Immature natural killer cell (primary cell): ENCODE results near the gene IGF2. TPM values are rescaled to one million over a fixed set of nuclear protein-coding genes. Genes with fewer than 3 reads are reported as not detected.

Experiments used
- DNase-seq, 3 donors: peaks; one replicate each; pipeline ENCODE4 v3.0.0; 2022; ENCODE audit warnings: mixed read lengths in 1 of 3
- H3K27ac Mint-ChIP-seq, 6 donors: one replicate each; pipeline ENCODE4 v1.8.0; 2020; ENCODE audit warnings: mixed read lengths in 6 of 6, mild to moderate bottlenecking in 5 of 6, inconsistent platforms in 4 of 6, moderate library complexity in 3 of 6
- H3K27me3 Mint-ChIP-seq, 3 donors: one replicate each; pipeline ENCODE4 v1.8.0; 2020 to 2021; ENCODE audit warnings: low read depth in 3 of 3, mild to moderate bottlenecking in 3 of 3, mixed read lengths in 3 of 3, moderate library complexity in 3 of 3, inconsistent platforms in 1 of 3
- H3K36me3 Mint-ChIP-seq, 3 donors: one replicate each; pipeline ENCODE4 v1.8.0; 2020; ENCODE audit warnings: mixed read lengths in 3 of 3, inconsistent platforms in 2 of 3, mild to moderate bottlenecking in 2 of 3
- H3K4me1 Mint-ChIP-seq, 2 donors: one replicate each; pipeline ENCODE4 v1.8.0; 2020; ENCODE audit warnings: inconsistent platforms in 2 of 2, mild to moderate bottlenecking in 2 of 2, mixed read lengths in 2 of 2, moderate library complexity in 1 of 2
- H3K4me3 Mint-ChIP-seq, 5 donors: one replicate each; pipeline ENCODE4 v1.8.0; 2020; ENCODE audit warnings: mild to moderate bottlenecking in 5 of 5, mixed read lengths in 5 of 5, inconsistent platforms in 3 of 5, moderate library complexity in 3 of 5
- H3K9me3 Mint-ChIP-seq, 6 donors: one replicate each; pipeline ENCODE4 v1.8.0; 2020; ENCODE audit warnings: mild to moderate bottlenecking in 6 of 6, mixed read lengths in 6 of 6, inconsistent platforms in 4 of 6, moderate library complexity in 3 of 6
- polyA plus RNA-seq, 3 donors: library from polyadenylated mRNA; unstranded; fragments of 300-500 nt; fragmentation: Illumina TruSeq; gene quantifications; one replicate each; pipeline ENCODE4 v1.2.3, GENCODE V29; 2021

IGF2 gene
- polyA plus RNA-seq, 3 donors from 2014 or later, result not detected

DNA sequence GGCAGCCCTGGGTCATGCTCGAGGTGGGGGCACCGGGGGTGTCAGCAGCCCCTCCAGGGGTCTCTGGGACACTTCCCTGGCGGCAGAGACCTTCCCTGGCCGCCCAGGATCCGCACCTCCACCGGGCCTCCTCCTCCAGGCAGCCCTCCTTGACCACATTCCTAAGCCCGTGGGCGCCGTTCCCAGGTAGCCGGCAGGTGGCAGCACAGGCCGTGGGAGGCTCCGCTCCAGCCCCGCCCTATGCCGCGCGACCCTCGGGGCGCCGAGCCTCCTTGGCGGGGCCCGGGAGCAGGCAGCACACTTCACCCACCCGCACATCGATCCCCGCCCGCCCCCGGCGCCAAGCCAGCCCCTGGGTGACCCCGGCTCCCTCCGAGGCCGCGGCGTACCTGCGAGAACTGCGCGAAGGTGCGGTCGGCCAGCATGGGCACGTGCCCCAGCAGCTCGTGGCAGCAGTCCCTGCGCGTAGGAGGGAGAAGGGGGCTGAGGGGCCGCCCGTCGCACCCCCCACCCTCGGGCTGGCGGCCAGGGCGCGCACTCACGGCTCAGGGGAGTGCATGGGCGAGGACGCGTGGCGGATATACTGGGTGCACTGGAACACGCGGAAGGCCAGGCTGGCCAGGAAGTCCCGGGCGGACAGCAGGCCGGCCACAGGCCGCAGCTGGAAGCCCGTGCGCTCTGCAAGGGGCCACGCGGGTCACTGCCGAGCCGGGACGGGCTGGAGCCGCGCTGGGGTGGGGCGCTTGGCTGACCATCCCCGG is 27.1 kb upstream of the IGF2 start:
- no peaks in the 10 kb centered on the region for H3K9me3 Mint-ChIP-seq
- no peaks in the 10 kb centered on the region for H3K36me3 Mint-ChIP-seq
- H3K27ac Mint-ChIP-seq, result no peak overlapping the region
- no peaks in the 10 kb centered on the region for H3K4me1 Mint-ChIP-seq
- H3K4me3 Mint-ChIP-seq, result no peak overlapping the region
- H3K27me3 Mint-ChIP-seq, result no peaks in the 10 kb centered on the region
- DNase-seq, result peak in 2 of 3 donors; percentile 32 to 39

GRCh38 chr11:2165571-2165970 is 26.4 kb upstream of the IGF2 start:
- no peak overlapping the region for H3K27ac Mint-ChIP-seq
- H3K27me3 Mint-ChIP-seq, result no peaks in the 10 kb centered on the region
- DNase-seq, result no peak
- no peaks in the 10 kb centered on the region for H3K36me3 Mint-ChIP-seq
- no peaks in the 10 kb centered on the region for H3K4me1 Mint-ChIP-seq
- H3K9me3 Mint-ChIP-seq, result no peaks in the 10 kb centered on the region
- no peak overlapping the region for H3K4me3 Mint-ChIP-seq

DNA sequence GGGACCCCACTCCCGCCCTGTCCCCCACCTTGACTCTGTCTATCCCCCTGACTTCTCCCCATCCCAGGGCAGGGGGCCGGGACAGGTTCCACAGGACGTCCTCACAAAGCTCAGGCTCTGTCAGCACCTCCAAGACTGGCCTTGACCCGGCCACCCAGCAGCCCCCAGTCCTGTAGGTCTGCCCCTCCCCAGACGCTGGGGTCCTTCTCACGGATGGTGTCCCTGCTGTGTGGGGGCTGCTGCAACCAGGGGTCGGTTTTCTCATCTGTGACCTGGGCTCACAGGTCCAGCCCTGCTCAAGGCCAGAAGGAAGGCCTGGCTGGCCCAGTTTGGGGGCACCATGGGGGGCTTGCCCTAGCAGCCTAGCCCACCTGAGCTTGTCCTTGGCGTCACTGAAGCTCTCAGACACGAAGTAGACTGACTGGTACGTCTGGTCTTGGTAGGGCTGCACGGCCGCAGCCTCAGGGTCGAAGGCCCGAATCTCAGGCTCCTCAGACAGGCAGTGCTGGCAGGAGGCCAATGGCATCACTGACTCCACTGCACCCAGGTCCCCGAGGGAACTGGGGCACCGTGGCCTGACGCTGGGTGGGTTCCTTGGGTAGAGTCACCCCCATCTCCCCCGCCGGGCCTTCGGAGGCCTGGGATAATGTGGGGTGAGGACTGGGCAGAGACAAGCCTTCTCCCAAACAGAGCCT is 25.8 kb upstream of the IGF2 start:
- no peak overlapping the region for H3K27ac Mint-ChIP-seq
- no peak overlapping the region for H3K4me3 Mint-ChIP-seq
- DNase-seq, result no peak
- H3K27me3 Mint-ChIP-seq, result no peaks in the 10 kb centered on the region
- no peaks in the 10 kb centered on the region for H3K36me3 Mint-ChIP-seq
- H3K4me1 Mint-ChIP-seq, result no peaks in the 10 kb centered on the region
- no peaks in the 10 kb centered on the region for H3K9me3 Mint-ChIP-seq

DNA sequence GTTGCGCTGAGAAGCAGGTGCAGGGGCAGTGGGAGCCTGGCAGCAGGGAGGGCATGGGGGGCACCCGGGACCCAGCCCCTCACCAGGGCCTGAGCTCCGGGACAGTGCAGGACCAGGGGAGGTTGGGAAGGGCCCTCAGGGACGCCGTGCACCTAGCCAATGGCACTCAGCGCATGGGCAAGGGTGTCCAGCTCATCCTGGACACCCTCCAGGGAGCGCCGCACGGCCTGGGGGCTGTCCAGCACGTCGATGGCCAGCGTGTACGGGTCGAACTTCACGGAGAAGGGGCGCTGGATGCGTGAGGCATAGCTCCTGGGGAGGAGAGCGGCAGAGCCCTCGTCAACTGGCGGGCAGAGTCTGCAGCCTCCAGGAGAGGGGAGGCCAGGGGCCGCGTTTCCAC is 24.9 kb upstream of the IGF2 start:
- H3K4me1 Mint-ChIP-seq, result no peaks in the 10 kb centered on the region
- H3K27me3 Mint-ChIP-seq, result peaks cover 0 to under 1% (median 0%) of the 10 kb centered on the region in 3 donors
- DNase-seq, result no peak
- no peak overlapping the region for H3K27ac Mint-ChIP-seq
- H3K36me3 Mint-ChIP-seq, result no peaks in the 10 kb centered on the region
- no peak overlapping the region for H3K4me3 Mint-ChIP-seq
- H3K9me3 Mint-ChIP-seq, result no peaks in the 10 kb centered on the region

- Mint-ChIP-seq H3K4me3 (no peak overlapping the region), H3K4me1 (no peaks in the 10 kb centered on the region), H3K9me3 (no peaks in the 10 kb centered on the region), H3K27ac (no peak overlapping the region), H3K27me3 (peaks cover 0 to 1% (median 0%) of the 10 kb centered on the region in 3 donors), H3K36me3 (no peaks in the 10 kb centered on the region)
- no peak for DNase-seq
Measured at GRCh38 chr11:2163428-2163978, 24.3 kb upstream of the IGF2 start.

GRCh38 chr11:2160736-2161259 is 21.6 kb upstream of the IGF2 start, which contains the start of gene INS:
TSS of gene INS (minus strand) at chr11:2161209. CDS start at chr11:2160971, 238 bp downstream.
- Mint-ChIP-seq H3K36me3 (no peaks in the 10 kb centered on the region), H3K4me3 (no peak within 1 kb of the TSS), H3K4me1 (no peaks in the 10 kb centered on the region), H3K27ac (no peak within 1 kb of the TSS), H3K9me3 (no peaks in the 10 kb centered on the region), H3K27me3 (peaks cover 0 to 1% (median 0%) of the 10 kb centered on the region in 3 donors)
- no peak for DNase-seq

- H3K27ac Mint-ChIP-seq, result no peak overlapping the region
- H3K36me3 Mint-ChIP-seq, result no peaks in the 10 kb centered on the region
- H3K4me1 Mint-ChIP-seq, result no peaks in the 10 kb centered on the region
- no peaks in the 10 kb centered on the region for H3K9me3 Mint-ChIP-seq
- no peak for DNase-seq
- H3K27me3 Mint-ChIP-seq, result peaks cover 0 to 2% (median 1%) of the 10 kb centered on the region in 3 donors
- H3K4me3 Mint-ChIP-seq, result no peak overlapping the region
Measured at GRCh38 chr11:2159536-2160413, 20.6 kb upstream of the IGF2 start.

- Mint-ChIP-seq H3K27ac (no peak overlapping the region), H3K4me3 (no peak overlapping the region), H3K9me3 (no peaks in the 10 kb centered on the region), H3K36me3 (no peaks in the 10 kb centered on the region), H3K4me1 (no peaks in the 10 kb centered on the region), H3K27me3 (peaks cover 0 to 2% (median 1%) of the 10 kb centered on the region in 3 donors)
- no peak for DNase-seq
Measured at GRCh38 chr11:2158966-2159365, 19.8 kb upstream of the IGF2 start.

DNA sequence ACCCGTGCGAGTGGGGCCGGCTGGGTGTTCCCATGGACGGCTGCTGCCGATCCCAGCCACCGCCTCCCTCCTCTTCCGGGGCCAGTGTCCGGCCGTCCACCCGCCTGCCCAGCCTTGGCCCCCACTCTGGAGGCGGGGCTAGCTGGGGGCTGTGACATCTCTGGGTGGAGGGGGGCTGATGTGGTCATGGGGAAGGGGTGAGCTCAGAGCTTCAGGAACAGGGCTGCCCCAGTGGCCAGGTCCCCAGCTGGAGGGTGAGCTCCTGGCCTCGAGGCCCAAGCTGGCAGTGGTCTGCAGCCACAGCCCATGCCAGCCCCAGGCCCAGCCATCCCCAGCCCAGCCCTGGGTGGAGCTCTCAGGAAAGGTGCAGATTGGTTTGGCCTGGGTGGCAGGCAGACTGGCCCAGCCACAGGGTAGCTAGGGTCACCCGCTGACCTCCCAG is 19.1 kb upstream of the IGF2 start:
- no peaks in the 10 kb centered on the region for H3K9me3 Mint-ChIP-seq
- H3K4me1 Mint-ChIP-seq, result no peaks in the 10 kb centered on the region

GRCh38 chr11:2157294-2158040 is 18.3 kb upstream of the IGF2 start:
- Mint-ChIP-seq H3K27me3 (peaks cover 0 to 2% (median 1%) of the 10 kb centered on the region in 3 donors), H3K36me3 (no peaks in the 10 kb centered on the region), H3K9me3 (no peaks in the 10 kb centered on the region), H3K4me1 (no peaks in the 10 kb centered on the region), H3K4me3 (no peak overlapping the region), H3K27ac (no peak overlapping the region)
- DNase-seq, result no peak

More for the DNA sequence above, 19.1 kb upstream of the IGF2 start:
- Mint-ChIP-seq H3K27me3 (peaks cover 0 to 2% (median 1%) of the 10 kb centered on the region in 3 donors), H3K4me3 (no peak overlapping the region), H3K36me3 (no peaks in the 10 kb centered on the region), H3K27ac (no peak overlapping the region)
- DNase-seq, result no peak

- H3K4me3 Mint-ChIP-seq, result no peak overlapping the region
- peaks cover 1 to 2% (median 1%) of the 10 kb centered on the region in 3 donors for H3K27me3 Mint-ChIP-seq
- no peaks in the 10 kb centered on the region for H3K9me3 Mint-ChIP-seq
- peak; percentile 23 to 45 (median 42) for DNase-seq
- H3K27ac Mint-ChIP-seq, result no peak overlapping the region
- peaks cover 5% of the 10 kb centered on the region in 2 donors for H3K4me1 Mint-ChIP-seq
- no peaks in the 10 kb centered on the region for H3K36me3 Mint-ChIP-seq
Measured at GRCh38 chr11:2156416-2157182, 17.4 kb upstream of the IGF2 start.

DNA sequence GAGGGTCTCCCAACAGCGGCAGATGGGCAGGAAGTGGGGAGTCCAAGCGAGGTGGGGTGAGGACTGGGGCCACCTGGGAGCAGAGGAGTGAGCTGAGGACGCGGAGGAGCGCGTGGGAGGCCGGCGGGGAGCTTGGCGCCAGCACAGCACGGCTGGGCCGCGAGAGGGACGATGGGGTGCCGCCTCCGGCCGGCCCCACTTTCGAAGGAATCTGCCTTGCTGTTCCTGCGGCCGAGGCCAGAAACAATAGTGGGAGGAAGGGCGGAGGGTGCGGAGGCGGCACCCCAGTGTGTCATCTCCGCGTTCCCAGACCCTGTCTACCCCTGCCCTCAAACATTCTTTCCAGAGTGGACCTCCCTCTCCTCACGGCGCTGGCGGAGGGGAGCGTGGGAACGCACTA is 16.3 kb upstream of the IGF2 start:
- no peak for DNase-seq
- Mint-ChIP-seq H3K4me3 (no peak overlapping the region), H3K27ac (no peak overlapping the region), H3K27me3 (peaks cover 1 to 11% (median 1%) of the 10 kb centered on the region in 3 donors), H3K9me3 (no peaks in the 10 kb centered on the region), H3K4me1 (peaks cover 7% of the 10 kb centered on the region in 2 donors), H3K36me3 (no peaks in the 10 kb centered on the region)
